Stimulated activated CD8-positive, alpha-beta memory T cell treated with anti-CD3 and anti-CD28 coated beads, Interleukin-15, amount 100 ng/mL, for 1 hour (primary cell): ENCODE results near the gene CTNND2.
"Not testable (repeated sequence)": the region's sequence is repeated elsewhere in the genome, so short reads cannot be mapped to it uniquely, and the experiment has no call there.

Experiments used
- DNase-seq: peaks from one replicate; pipeline ENCODE4 v3.0.0-alpha.2; 2020; ENCODE audit warnings: low read depth

Gene CTNND2

DNA sequence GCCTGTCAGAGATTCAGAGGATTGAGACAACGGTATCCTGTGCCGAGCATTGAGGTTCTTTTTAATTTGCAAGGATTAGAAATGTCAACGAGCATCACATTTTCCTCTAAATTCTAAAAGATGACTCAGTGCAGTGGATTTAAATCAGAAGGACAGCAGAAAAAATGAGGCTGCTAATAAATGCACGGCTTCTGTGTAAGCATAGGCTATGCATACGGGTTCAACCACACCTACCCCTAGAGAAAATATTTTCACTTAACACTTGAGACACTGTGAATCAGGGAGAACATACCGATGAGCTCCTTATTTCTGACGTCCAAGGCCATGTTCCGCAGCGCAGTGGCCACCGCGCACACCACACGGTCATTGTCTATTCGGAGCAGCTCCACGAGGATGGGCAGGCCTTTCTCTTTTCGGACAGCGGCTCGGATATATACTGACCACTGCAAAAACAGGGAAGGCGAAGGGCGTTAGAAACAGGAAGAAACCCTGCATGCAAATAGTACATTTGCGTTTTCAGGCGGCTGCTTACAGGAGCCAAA is 821.8 kb downstream of the CTNND2 start:
- no peak for DNase-seq

DNA sequence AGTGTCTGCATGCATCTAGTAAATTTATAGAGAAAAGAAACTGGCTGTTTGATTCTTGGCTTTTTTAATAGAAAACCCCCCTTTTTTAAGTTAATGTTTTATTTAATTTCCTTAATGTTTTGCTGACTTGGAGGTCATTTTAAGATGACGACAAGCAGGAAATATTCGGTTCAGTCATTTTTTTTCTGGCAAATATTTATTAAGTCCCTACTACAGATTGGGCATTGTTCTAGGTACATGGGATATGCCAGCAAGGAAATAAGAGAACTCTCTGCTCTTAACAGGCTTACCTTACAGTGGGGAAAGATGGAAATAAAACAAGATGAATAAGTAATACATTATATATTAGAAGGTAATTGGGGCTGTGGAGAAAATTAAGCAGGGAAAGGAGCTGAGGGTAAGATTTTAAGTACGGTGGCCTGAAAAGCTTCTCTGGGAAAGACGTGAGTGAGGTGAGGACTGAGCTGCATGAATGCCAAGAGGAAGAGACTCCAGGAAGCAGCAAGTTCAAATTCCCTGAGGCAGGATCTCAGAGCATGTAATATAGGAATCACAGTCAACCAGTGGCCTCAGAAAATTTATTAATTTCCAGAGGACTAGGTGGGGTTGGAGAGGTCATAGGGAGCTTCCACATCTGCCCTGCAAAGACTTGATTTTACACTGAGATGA is 827.2 kb downstream of the CTNND2 start:
- no peak for DNase-seq

DNA sequence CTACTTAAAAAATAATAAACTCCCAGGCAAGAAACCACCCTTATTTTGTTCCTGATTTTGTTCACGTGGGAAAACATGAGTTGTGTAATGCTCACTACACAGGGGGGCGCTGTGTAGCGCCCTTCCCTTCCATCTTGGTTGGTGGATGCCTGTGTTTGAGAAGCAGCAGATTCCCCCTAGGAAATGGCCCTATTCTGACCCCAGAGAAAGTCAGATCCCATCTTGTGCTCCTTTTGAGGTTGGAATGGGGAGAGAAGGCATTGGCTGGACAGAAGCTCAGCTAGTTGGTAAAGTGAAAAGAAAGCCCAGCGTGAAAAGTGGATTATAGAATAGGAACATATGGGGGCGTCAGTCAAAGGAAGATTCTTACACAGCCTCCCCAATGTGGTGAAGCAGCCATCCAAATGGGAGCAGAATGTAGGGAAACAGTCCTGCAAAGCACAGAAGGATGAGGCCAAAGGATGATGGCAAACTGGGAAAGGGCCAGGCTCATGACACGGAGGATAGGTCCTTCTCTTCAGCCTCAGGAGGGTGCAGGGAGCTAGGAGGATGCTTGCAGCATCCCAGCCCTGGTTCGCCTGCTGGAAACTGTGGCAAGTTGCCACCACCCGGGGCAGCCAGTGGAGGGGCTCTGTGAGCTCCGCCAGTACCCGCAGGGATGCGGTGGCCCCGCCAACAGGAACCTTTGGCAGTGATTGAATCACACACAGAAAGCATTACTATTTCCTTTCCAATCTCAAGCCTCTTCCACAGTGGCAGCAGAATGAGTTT is 829.0 kb downstream of the CTNND2 start:
- no peak for DNase-seq

DNA sequence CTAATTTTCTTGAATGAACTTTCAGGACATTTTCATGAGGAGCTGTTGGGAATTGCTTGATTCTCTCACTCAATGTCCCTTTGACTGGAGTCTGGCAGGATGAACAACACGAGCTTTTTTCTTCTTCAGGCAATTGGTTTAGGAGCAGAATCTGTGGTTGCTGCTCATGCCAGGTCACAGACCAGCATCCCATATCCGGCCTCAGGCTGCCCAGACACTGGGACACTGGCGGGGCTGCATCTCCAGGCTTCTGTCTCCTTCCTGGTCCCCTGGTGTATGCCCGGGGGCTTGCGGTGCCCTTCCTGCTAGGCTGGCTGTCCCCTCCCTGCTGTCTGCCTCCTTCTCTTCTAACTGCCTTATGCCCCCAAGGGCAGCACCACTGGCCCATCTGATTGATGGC is 831.7 kb downstream of the CTNND2 start:
- DNase-seq: no peak

DNA sequence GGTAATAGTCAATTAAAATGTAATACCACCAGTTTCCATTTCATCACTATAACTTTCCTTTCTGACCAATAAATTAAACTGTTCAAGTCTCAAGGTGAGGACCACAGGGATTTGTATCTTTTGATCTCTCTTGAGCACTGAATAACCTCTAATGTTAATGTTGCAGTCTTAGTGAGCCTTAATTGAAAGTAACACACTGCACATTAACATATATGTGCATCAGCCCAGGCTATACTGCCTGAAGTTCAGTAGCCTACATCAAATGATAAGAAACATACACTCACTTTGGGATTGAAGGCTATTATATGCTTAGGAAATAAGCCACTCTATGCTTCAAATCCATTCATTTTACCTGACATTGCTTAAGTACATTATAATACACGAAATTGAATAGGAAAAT is 832.2 kb downstream of the CTNND2 start:
- no peak for DNase-seq

DNA sequence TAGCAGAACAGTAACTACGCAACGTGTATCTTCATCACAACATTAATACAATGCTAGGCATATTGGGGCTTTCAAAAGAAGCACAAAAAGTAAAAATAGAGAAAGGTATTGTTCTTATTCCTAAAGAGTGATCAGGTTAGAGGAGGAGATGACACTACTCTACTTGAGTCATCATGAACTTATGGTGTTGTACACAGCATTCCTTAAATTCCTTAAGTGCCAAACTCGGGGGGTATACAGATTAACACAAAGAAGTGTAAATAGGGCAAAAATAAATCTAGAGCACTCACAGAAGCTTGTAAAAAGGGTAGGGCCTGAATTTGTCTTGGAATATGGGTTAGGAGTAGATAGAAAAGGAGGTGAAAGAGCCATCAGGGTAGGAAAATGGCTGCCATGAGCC is 835.2 kb downstream of the CTNND2 start:
- DNase-seq: no peak

DNA sequence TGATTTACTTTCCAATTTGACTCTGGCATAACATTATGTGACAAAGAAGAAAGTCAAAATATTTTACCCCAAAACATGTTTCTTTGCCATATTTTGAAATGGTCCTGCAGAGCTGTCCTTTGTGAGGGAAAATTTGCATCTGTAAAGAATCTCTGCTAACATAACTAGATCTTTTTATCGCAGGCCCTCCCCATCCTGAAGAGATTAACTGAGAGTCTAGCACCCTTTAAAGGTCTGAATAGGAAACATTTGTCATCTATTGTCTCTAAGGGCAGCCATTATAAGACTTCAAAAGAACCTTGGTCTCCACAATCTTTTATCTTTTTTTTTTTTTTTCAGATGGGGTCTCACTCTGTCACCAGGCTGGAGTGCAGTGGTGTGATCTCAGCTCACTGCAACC is 838.5 kb downstream of the CTNND2 start:
- DNase-seq: not testable (repeated sequence)

DNA sequence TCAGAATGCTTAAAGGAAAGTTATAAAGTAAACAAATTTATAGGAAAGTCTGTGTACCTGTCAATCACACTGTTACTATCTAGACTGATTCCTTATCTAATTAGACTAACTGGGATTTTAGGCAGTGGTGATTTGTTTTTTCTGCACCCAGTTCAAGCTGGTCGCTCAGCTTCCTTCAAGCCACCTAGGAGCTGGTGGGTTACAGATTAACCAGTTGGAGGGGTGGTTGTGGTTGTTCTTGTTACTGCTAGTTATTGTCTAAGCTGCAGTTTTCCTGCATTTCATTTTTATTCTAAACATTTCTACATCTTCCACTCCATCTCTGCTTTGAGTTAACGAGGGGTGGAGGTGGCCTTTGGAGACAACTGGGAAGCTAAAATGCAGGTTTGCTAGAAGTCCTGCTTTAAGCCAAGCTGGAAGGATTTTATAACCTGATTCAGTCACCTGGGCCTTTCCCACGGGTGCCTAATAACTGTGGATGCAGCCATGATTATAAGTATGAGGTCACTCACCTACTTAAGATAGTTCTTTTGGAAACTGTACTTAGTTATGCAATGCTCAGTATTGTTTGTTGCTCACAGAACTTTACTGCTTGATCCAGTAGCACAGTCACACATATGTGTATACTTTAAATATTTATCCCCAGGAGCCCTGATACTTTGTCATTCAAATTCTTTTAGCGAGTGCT is 839.3 kb downstream of the CTNND2 start:
- no peak for DNase-seq

DNA sequence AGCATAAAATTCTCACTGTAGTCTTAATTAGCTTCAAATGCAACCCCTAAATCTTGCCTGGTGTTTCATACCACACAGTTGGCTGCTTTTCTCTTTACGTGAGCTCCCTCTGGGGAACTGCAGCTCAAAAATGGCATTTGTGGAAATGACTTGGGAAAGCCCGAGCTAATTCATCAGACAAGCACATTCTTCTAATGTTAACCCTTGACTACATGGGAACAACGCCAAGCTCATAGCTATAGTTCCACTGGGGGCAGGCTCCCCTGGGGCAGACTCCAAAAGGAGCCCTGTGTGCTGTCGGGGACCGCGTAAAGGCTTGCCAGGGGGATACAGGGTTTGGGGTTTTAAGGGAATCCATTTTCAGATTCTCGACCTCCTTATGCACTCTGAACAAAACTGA is 841.8 kb downstream of the CTNND2 start:
- no peak for DNase-seq

DNA sequence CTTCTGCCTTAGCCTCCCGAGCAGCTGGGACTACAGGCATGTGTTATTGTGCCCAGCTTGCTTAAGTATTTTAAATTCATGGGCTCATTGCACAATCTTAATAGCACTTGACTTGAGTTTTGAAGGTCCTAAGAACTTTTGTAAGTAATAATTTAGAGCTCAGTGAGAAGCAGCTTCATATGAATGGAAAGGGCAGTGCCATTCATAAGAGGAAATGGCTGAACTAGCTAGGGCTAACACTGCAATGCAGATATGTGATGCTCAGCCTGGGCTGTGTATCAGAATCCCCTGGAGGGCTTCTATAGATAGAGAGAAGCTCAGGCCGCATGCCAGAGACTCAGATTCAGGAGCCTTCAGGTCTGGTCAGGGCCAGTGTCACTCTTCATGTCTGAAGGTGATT is 847.7 kb downstream of the CTNND2 start:
- DNase-seq: no peak

DNA sequence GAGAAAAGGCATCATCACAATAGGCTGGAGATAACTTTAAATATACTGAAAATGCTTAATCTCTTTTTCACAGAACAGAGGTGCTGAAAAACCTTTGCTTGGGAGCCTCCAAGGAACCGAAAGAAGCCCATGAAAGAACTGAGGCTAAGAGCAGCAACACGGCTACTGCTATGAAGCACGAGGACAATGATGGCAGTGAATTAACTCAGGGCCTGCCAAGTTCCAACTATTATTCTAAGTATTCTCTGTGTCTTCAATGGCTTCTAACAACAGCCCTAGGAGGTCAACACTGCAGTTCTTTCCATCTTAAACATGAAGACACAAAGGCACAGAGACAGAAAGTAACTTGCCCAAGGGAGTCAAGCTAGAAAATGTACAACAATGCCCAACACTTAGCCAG is 850.2 kb downstream of the CTNND2 start:
- no peak for DNase-seq

DNA sequence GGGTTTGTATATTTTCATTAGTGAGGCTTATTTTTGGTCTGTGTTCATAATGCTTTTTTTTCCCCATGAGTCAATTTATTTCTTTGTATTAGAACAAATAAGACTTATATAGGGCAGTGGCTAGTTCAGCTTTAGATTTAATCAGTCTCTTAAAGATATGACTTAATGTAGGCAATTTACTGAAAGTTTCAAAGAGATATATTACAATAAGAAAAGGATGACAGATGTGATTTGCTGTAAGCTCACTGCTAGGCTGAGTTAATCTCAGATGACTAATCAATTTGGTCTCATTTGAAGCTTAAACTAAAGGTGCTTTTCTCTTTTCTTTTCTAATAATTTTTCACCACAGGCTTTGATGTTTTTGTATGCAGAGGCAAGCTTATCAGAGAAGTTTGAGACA is 851.4 kb downstream of the CTNND2 start:
- DNase-seq: no peak

DNA sequence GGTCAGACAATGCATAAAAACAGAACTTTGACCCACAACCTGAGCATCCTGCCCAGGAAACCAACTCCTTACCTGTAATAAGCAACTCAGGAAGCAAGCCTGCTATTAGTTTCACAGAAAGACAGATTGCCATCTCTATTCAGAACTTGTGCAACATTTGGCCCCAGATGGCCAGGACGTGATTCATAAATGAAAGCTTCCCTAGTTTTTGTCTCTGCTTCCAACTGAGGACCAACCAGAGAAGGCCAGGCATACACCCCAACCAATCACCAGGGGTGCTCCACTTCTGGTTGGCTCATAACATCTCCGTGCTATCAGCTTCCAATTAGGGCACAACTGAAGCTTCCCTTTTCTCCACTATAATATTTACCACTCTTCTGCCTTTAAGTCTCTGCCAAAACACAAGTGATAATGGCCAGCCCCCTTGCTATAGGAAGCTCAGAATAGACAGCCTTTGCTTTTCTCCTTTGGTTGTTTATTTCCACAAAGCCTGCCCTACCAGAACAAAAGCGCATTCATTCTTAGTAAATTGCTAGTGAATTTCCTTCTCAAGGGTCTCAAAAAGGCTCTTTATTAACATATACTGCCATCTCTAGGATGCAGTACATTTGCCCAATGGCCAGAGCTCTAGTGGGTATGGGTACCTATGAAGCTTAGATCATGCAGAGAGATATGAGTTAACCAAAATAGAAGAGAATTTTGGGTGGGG is 853.5 kb downstream of the CTNND2 start:
- no peak for DNase-seq

DNA sequence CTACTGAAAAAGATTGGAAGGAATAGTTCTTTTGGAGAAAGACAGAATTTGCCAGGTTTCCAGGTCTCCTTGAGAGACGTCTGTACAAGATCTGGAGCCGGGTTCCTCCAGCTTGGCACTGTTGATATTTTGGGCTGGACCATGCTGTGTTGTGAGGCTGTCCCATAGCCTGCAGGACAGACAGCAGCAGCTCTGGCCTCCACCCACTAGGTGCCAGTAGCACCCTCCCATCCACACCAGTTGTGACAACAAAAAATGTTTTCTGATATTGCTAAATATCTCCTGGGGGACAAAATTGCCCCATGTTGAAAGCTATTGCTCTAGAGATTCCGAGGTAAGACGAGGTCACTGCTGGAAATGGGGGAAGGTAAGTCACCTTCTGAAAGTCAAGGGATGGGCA is 855.5 kb downstream of the CTNND2 start:
- no peak for DNase-seq

DNA sequence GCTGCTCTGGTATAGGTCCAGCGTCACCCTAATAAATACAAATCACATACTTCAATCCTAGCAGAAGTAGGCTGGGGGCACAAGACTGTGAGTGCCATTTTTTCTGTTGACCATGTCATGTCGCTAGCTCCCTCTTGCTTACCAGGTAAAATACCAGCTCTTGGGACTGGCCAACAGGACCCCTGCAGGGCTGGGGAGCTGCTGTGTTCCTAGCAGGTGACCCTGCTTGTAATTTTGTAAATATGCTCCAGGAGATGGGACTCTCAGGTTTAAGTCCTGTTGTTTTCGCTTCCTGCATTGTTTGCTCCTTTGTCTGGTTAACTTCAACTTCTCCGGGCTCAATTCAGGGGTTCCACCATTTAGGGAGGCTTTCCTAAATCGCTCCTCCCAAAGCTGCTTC is 856.6 kb downstream of the CTNND2 start:
- DNase-seq: no peak

DNA sequence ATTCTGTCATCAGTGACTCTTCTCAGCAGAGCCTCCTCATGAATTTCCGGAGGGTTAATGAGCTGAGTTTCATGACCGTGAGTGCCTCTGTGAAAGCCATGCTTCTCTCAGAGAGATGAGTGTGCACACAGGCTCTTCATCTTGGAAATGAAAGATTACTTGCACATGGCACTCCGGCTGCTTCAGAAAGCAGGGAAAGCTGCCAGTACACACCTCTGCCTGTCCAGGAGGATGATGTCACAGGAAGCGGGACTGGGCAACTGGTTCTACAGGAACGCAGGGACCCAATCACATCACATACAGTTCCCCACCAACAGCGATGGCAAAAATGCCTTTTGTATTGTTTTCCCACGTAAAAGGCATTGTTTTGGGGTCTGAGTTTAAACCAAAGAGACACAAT is 857.2 kb downstream of the CTNND2 start:
- DNase-seq: no peak

DNA sequence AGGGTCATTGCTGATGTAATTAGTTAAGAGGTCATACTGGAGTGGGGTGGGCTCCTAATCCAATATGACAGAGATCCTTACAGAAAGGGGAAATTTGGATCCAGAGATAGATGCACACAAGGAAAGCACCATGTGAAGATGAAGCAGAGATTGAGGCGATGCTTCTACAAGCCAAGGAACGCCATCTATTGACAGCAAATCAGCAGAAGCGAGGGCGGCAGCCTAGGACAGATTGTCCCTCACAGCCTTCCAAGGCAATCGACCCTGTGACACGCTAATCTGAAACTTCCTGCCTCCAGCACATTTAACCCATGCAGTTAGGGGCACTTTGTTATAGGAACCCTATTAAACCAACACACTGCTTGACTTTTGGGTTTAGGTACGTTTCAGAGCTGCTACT is 858.1 kb downstream of the CTNND2 start:
- no peak for DNase-seq

DNA sequence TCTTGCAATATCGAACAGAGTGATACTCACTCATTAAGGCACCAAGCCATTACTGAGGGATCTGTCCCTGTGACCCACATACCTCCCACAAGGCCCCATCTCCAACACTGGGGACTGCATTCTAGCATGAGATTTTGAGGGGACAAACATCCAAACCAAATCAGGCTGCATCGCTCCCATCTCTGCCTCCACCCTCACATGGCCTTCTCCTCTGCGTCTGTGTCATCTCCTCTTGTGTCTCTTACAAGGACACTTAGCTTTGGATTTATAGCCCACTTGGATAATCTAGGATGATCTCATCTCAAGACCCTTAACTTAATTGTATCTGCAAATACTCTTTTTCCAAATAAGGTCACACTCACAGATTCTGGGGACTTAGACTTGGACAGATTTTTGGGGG is 858.8 kb downstream of the CTNND2 start:
- DNase-seq: no peak

DNA sequence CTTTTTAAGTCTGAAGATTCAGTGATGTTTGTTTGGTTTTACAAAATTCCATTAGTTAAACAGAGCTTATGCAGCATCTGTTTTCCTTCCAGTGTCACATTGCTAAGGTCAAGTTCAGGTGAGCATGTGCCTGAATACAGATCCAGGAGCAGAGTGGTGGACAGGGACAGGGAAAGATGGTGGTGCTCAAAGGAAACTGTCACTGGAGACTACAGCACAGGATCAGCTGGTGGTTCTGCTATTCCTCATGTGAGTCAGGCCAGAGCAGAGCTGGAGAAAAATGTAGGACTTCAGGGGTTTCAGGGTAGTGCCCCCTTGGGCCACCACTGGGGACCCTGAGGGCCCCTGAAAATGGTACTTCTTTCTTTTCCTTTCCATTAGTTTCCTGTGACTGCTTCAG is 859.7 kb downstream of the CTNND2 start:
- DNase-seq: no peak

DNA sequence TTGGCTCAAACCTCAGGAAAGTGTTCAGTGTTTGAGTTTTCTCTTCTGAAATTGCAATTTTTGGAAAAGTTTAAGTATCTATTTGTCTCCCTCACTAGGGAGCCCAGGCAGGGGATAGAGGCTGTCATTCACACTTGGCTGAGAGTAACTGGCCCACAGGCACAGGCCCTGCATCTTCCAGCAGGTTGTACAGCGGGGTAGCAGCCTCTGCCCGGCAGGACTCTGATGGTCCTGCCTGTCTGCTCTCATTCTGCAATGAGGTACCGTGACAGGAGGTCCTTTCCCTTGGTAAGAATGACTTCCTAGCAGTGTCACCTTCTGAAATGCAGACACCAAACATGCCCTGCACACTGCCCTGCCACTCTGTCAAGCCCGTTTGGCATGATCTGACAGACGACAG is 860.4 kb downstream of the CTNND2 start:
- no peak for DNase-seq

DNA sequence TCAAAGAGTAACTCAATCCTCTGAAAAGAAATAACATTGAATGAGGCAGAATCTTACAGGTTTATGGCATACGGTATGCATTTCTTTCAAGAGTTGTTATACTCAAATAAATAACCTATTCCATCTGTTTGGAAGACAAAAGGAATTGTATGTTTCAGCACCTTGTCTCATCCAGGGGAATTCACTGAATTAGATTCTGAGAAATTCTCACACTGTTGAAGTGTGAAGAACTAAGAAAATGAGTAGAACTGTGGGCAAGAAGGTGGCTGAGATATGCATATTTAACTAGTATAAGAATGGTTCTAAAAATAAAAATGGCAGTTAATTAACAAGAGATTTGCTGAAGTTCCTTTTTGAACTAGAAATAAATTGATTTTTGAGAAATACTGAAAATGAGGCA is 863.9 kb downstream of the CTNND2 start:
- no peak for DNase-seq

DNA sequence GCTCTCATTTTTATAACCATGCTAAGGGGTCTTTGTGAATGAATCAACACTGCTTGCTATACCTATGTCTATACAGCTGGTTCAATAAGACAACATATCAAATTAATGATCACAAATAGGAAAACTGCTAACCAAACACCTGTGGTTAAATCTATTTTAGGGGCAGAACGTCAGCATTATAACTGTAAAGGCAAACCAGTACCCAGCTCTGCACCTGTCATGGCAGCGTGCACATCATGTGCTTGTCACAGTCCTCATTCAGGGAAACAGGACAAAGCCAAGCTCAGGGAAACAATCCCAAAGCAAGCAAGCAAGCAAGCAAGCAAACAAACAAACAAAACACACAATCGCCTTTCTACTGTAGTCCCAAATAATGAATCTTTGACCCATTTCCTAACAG is 865.5 kb downstream of the CTNND2 start:
- DNase-seq: no peak

DNA sequence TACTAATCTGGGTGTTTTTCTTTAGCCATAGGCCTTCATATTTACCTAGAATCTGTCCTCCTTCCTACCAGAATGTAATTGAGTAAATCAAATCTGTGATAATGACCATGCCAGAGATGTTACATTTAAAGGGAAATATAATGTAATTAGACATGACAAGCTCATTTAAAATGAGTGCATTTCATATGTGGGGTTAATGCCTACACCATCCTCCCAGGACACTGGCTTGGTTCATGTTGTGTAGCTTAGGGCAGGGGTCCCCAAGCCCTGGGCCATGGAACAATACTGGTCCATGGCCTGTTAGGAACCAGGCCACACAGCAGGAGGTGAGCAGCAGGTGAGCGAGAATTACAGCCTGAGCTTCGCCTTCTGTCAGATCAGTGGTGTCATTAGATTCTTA is 866.3 kb downstream of the CTNND2 start:
- DNase-seq: no peak
